IMR-90 (cell line): ENCODE measurements around the gene TUSC2. TPM values are rescaled to one million over a fixed set of nuclear protein-coding genes. Genes with fewer than 3 reads are reported as not detected.

Experiments
- ATAC-seq: fragments of 200-7000 bp; cut with Tn5 transposase; 2 replicates; pipeline ENCODE4 v1.9.1; 2020; ENCODE audit warnings: low read depth, mild to moderate bottlenecking, moderate library complexity
- BruUV-seq: library from RNA; stranded (reverse); fragments of 400-500 nt; replicated peaks from 2 replicates; lab custom pipeline; 2021; lab: Mats Ljungman, UMichigan
- CTCF ChIA-PET: fragments of 300-600 bp; formaldehyde crosslinking; extraction: SDS; loops from one replicate; lab custom pipeline; 2021; ENCODE audit warnings: antibody characterized with exemption; lab: Yijun Ruan, JAX
- POLR2A ChIA-PET: fragments of 300-600 bp; sonication (Branson Sonifier 250); formaldehyde crosslinking; loops from one replicate; lab custom pipeline; 2022; ENCODE audit warnings: antibody characterized with exemption; ENCODE audit not compliant: unreplicated experiment; lab: Charles Lee
- DNase-seq: peaks from one replicate; pipeline ENCODE4 v3.0.0; 2013
- H2AFZ ChIP-seq: replicated peaks from 2 replicates; pipeline ENCODE3; 2013; ENCODE audit warnings: low read length, mild to moderate bottlenecking; ENCODE audit not compliant: poor library complexity
- H2AK5ac ChIP-seq: 2 replicates; pipeline ENCODE4 v1.6.1; 2013; ENCODE audit warnings: low read depth, low read length, inconsistent platforms
- H2AK9ac ChIP-seq: replicated peaks from 2 replicates; pipeline ENCODE3; 2013; ENCODE audit warnings: mild to moderate bottlenecking, low read depth, low read length, moderate library complexity; ENCODE audit not compliant: poor library complexity
- H2BK120ac ChIP-seq: 2 replicates; pipeline ENCODE4 v1.6.1; 2013; ENCODE audit warnings: low read depth, low read length, inconsistent platforms
- H2BK15ac ChIP-seq: 3 replicates; pipeline ENCODE4 v1.6.1; 2013; ENCODE audit warnings: low read depth, low read length, inconsistent platforms
- H2BK20ac ChIP-seq: 2 replicates; pipeline ENCODE4 v1.6.1; 2013; ENCODE audit warnings: low read depth, mild to moderate bottlenecking, inconsistent platforms, low read length, moderate library complexity
- H2BK5ac ChIP-seq: 2 replicates; pipeline ENCODE4 v1.6.1; 2013; ENCODE audit warnings: mild to moderate bottlenecking, low read depth, low read length, inconsistent platforms; ENCODE audit not compliant: poor library complexity, severe bottlenecking
- H3K14ac ChIP-seq: replicated peaks from 2 replicates; pipeline ENCODE4 v1.6.1; 2013; ENCODE audit warnings: low read depth, low read length, inconsistent platforms
- H3K18ac ChIP-seq: 2 replicates; pipeline ENCODE4 v1.6.1; 2013; ENCODE audit warnings: low read depth, low read length, control low read depth
- H3K23ac ChIP-seq: 2 replicates; pipeline ENCODE4 v1.6.1; 2013; ENCODE audit warnings: low read depth, low read length, inconsistent platforms
- H3K27ac ChIP-seq: 2 replicates; pipeline ENCODE4 v1.5.1; 2013; ENCODE audit warnings: mild to moderate bottlenecking, control low read depth, low read length; ENCODE audit not compliant: insufficient read depth
- H3K27me3 ChIP-seq: 2 replicates; pipeline ENCODE4 v1.6.1; 2013; ENCODE audit warnings: low read length; ENCODE audit not compliant: control insufficient read depth, insufficient read depth
- H3K36me3 ChIP-seq: 2 replicates; pipeline ENCODE4 v1.6.1; 2013; ENCODE audit warnings: low read length, mixed read lengths; ENCODE audit not compliant: control insufficient read depth, insufficient read depth
- H3K4ac ChIP-seq: 2 replicates; pipeline ENCODE4 v1.6.1; 2013; ENCODE audit warnings: low read depth, low read length, inconsistent platforms
- H3K4me1 ChIP-seq: 2 replicates; pipeline ENCODE4 v1.6.1; 2013; ENCODE audit warnings: low read length, mixed read lengths; ENCODE audit not compliant: control insufficient read depth, insufficient read depth
- H3K4me2 ChIP-seq: 2 replicates; pipeline ENCODE4 v1.6.1; 2013; ENCODE audit warnings: low read depth, mild to moderate bottlenecking, control low read depth, low read length, moderate library complexity
- H3K4me3 ChIP-seq: 2 replicates; pipeline ENCODE4 v1.5.1; 2013; ENCODE audit warnings: low read depth, mild to moderate bottlenecking, control low read depth, low read length, moderate library complexity; ENCODE audit not compliant: insufficient read depth
- H3K56ac ChIP-seq: 2 replicates; pipeline ENCODE4 v1.6.1; 2013; ENCODE audit warnings: low read length, inconsistent platforms; ENCODE audit not compliant: insufficient read depth; ENCODE audit errors: extremely low read depth
- H3K79me1 ChIP-seq, 2 experiments: 2 replicates each; pipeline ENCODE4 v1.6.1; 2013; ENCODE audit warnings: low read length in 2 of 2, inconsistent platforms in 1 of 2, low read depth in 1 of 2
- H3K9ac ChIP-seq: 2 replicates; pipeline ENCODE4 v1.6.1; 2013; ENCODE audit warnings: low read depth, low read length, control low read depth
- H3K9me1 ChIP-seq: 2 replicates; pipeline ENCODE4 v1.6.1; 2013; ENCODE audit warnings: low read length, inconsistent platforms; ENCODE audit not compliant: insufficient read depth
- H3K9me3 ChIP-seq: 2 replicates; pipeline ENCODE4 v1.6.1; 2013; ENCODE audit warnings: low read length; ENCODE audit not compliant: control insufficient read depth, insufficient read depth
- H4K20me1 ChIP-seq: 2 replicates; pipeline ENCODE4 v1.6.1; 2013; ENCODE audit warnings: low read length, inconsistent platforms; ENCODE audit not compliant: insufficient read depth
- H4K5ac ChIP-seq: 2 replicates; pipeline ENCODE4 v1.6.1; 2013; ENCODE audit warnings: mild to moderate bottlenecking, low read depth, low read length, control low read depth
- H4K8ac ChIP-seq, 2 experiments: 2 replicates each; pipeline ENCODE4 v1.6.1; 2013; ENCODE audit warnings: low read depth in 2 of 2, low read length in 2 of 2, control low read depth in 1 of 2, inconsistent platforms in 1 of 2
- H4K91ac ChIP-seq: 2 replicates; pipeline ENCODE4 v1.6.1; 2013; ENCODE audit warnings: low read depth, low read length, inconsistent platforms; ENCODE audit not compliant: insufficient read depth
- FOS ChIP-seq: fragments of 150-350 bp; IDR thresholded peaks from 2 replicates; pipeline ENCODE4 v1.6.1; 2016; ENCODE audit warnings: low read depth, low read length
- RCOR1 ChIP-seq: IDR thresholded peaks from 2 replicates; pipeline ENCODE4 v1.6.1; 2012; ENCODE audit warnings: mild to moderate bottlenecking, low read length, improper control_type of control experiment; ENCODE audit not compliant: insufficient replicate concordance
- WGBS, 2 experiments: methylation state at CpG; one replicate each; pipeline versions ENCODE4 v1.1.5 to v1.1.7; 2013; ENCODE audit warnings: missing lambda C conversion rate in 2 of 2; ENCODE audit not compliant: insufficient read length in 1 of 2; ENCODE audit errors: extremely low coverage in 2 of 2; 5-methylcytosine and 5-hydroxymethylcytosine counted together
- dilution Hi-C: fragments of 300-500 bp; cut with HindIII; formaldehyde crosslinking; loops from one replicate; pipeline ENCODE4 v1.14.3; 2018; ENCODE audit warnings: low sequenced_read_pairs; ENCODE audit not compliant: unreplicated experiment
- in situ Hi-C: fragments of 300-500 bp; cut with MboI; formaldehyde crosslinking; loops from 3 replicates; pipeline ENCODE4 v1.14.3; 2019; ENCODE audit warnings: low sequenced_read_pairs, inconsistent platforms, mixed read lengths
- intact Hi-C: fragments of 100-400 bp; cut with micrococcal nuclease; formaldehyde crosslinking; loops from 2 replicates; pipeline ENCODE4 v1.10.0; 2022
- polyA plus RNA-seq, 3 experiments: library from polyadenylated mRNA; depleted of rRNA; stranded (reverse); fragments of >200 nt; gene quantifications; 2 replicates each; pipeline ENCODE4 v1.2.3, GENCODE V29; 2012; ENCODE audit warnings: low replicate concordance in 1 of 3
- total RNA-seq: library from RNA; depleted of rRNA; stranded (reverse); fragments of >200 nt; gene quantifications from 2 replicates; pipeline ENCODE4 v1.2.3, GENCODE V29; 2012
- TF ChIP-seq, protein P1 (sequence below): fragments of 150-350 bp; IDR thresholded peaks from 2 replicates; pipeline ENCODE4 v1.6.1; 2016; ENCODE audit warnings: low read depth, mild to moderate bottlenecking, low read length, moderate library complexity, borderline replicate concordance

TUSC2 gene
- total and polyA plus RNA-seq, 2 of the 4 experiments (the other 2 are of a cell fraction), result 13.4 to 24.0 TPM

DNA sequence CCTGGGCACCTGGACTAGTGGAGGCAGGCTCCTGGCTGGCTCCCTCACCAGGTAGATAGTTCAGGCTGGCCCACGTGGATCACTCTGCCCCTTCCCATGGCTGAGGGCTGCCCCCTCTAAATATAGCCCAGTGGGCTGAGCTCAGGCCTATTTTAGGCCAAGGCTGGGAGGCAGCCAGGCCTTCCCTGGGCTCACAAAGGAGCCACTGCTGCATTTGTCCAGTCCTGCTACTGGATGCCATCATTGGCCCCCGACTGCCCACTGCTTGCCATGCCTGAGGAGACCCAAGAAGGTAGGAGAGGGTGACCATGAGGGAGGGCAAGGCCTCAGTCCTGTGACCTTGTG lies 49.2 kb downstream of the TUSC2 start, which contains the start of gene LSMEM2:
Gene LSMEM2, plus strand, starts transcription at position 208 of the 345 bp plus-strand sequence. Its CDS starts 27 bp downstream, at position 235.
- Histone ChIP-seq H3K56ac (no peak within 1 kb of the TSS), H3K4me2 (no peak within 1 kb of the TSS), H2AFZ (no peak within 1 kb of the TSS), H3K9me3 (no peaks in the 10 kb centered on the region), H3K36me3 (peaks cover 18% of the 10 kb centered on the region; the same call in 1 of the 2 replicates), H3K4ac (no peak within 1 kb of the TSS), H3K23ac (no peak within 1 kb of the TSS), H2AK9ac (peak within 1 kb of the TSS; percentile 88), H3K4me3 (no peak within 1 kb of the TSS), H3K27me3 (no peaks in the 10 kb centered on the region), H3K4me1 (no peaks in the 10 kb centered on the region), H3K27ac (no peak within 1 kb of the TSS), H4K20me1 (no peaks in the 10 kb centered on the region), H2BK120ac (no peak within 1 kb of the TSS), H2BK15ac (no peak within 1 kb of the TSS), H3K9me1 (no peaks in the 10 kb centered on the region), H4K5ac (no peak within 1 kb of the TSS), H3K14ac (no peak within 1 kb of the TSS; the same call in 1 of the 2 replicates), H2AK5ac (0 out of 2 replicates have a peak within 1 kb of the TSS, but pooled peaks have one; percentile 5), H3K9ac (no peak within 1 kb of the TSS), H3K18ac (no peak within 1 kb of the TSS), H4K91ac (no peak within 1 kb of the TSS), H2BK20ac (no peak within 1 kb of the TSS), H3K79me1 (no peaks in the 10 kb centered on the region), H2BK5ac (no peak within 1 kb of the TSS), H4K8ac (no peak within 1 kb of the TSS)
- ChIA-PET CTCF (no interaction called here), POLR2A (no interaction called here)
- intact Hi-C loops (no loop called here), in situ Hi-C loops (no loop called here), dilution Hi-C loops (no loop called here)
- no peak for DNase-seq
- no CpG with 5 or more reads among the region's 2 CpGs for WGBS, 2 experiments
- TF ChIP-seq, protein P1, sequence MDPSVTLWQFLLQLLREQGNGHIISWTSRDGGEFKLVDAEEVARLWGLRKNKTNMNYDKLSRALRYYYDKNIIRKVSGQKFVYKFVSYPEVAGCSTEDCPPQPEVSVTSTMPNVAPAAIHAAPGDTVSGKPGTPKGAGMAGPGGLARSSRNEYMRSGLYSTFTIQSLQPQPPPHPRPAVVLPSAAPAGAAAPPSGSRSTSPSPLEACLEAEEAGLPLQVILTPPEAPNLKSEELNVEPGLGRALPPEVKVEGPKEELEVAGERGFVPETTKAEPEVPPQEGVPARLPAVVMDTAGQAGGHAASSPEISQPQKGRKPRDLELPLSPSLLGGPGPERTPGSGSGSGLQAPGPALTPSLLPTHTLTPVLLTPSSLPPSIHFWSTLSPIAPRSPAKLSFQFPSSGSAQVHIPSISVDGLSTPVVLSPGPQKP, result no peak
- TF ChIP-seq RCOR1 (no peak), FOS (no peak)
- no TSS peak for BruUV-seq
- ATAC-seq, result peak; percentile 7; the same call in 1 of the 2 replicates
